Mesendoderm (in vitro differentiated cells): ENCODE results near the gene CD79A.

Experiments
- DNase-seq: peaks from one replicate; pipeline ENCODE4 v3.0.0; 2013
- H2AK5ac ChIP-seq: 2 replicates; pipeline ENCODE4 v1.6.1; 2013; ENCODE audit warnings: low read length, inconsistent platforms
- H2BK120ac ChIP-seq: 2 replicates; pipeline ENCODE4 v1.6.1; 2013; ENCODE audit warnings: low read depth, mild to moderate bottlenecking, low read length, moderate library complexity, mixed read lengths
- H2BK15ac ChIP-seq: replicated peaks from 2 replicates; pipeline ENCODE4 v1.6.1; 2013; ENCODE audit warnings: low read depth, mild to moderate bottlenecking, moderate library complexity
- H2BK5ac ChIP-seq: 2 replicates; pipeline ENCODE4 v1.6.1; 2013; ENCODE audit warnings: low read length, inconsistent platforms
- H3K18ac ChIP-seq: 2 replicates; pipeline ENCODE4 v1.6.1; 2013; ENCODE audit warnings: mild to moderate bottlenecking, low read length, mixed read lengths
- H3K23ac ChIP-seq: one replicate; pipeline ENCODE4 v1.6.1; 2013; ENCODE audit warnings: low read length
- H3K27ac ChIP-seq: 2 replicates; pipeline ENCODE4 v1.5.1; 2013; ENCODE audit warnings: low read depth, mild to moderate bottlenecking, inconsistent platforms, low read length, moderate library complexity
- H3K27me3 ChIP-seq: 2 replicates; pipeline ENCODE4 v1.6.1; 2013; ENCODE audit warnings: low read length, control low read depth, mild to moderate bottlenecking, inconsistent platforms; ENCODE audit not compliant: insufficient read depth, poor library complexity
- H3K36me3 ChIP-seq: 2 replicates; pipeline ENCODE4 v1.6.1; 2013; ENCODE audit warnings: low read length, inconsistent platforms; ENCODE audit not compliant: control insufficient read depth, insufficient read depth
- H3K4ac ChIP-seq: one replicate; pipeline ENCODE4 v1.6.1; 2013; ENCODE audit warnings: low read depth, mild to moderate bottlenecking, low read length, moderate library complexity
- H3K4me1 ChIP-seq: 2 replicates; pipeline ENCODE4 v1.6.1; 2013; ENCODE audit warnings: low read depth, low read length, inconsistent platforms; ENCODE audit not compliant: control insufficient read depth
- H3K4me2 ChIP-seq: 2 replicates; pipeline ENCODE4 v1.6.1; 2013; ENCODE audit warnings: low read length
- H3K4me3 ChIP-seq: 2 replicates; pipeline ENCODE4 v1.5.1; 2013; ENCODE audit warnings: mild to moderate bottlenecking, low read length
- H3K56ac ChIP-seq: one replicate; pipeline ENCODE4 v1.6.1; 2013; ENCODE audit warnings: low read length
- H3K79me1 ChIP-seq: 2 replicates; pipeline ENCODE4 v1.6.1; 2013; ENCODE audit warnings: low read length, inconsistent platforms
- H3K79me2 ChIP-seq: 2 replicates; pipeline ENCODE4 v1.6.1; 2013; ENCODE audit warnings: mild to moderate bottlenecking, low read length; ENCODE audit not compliant: control insufficient read depth, insufficient read depth
- H3K9ac ChIP-seq: 2 replicates; pipeline ENCODE4 v1.6.1; 2013; ENCODE audit warnings: low read length, inconsistent platforms
- H4K5ac ChIP-seq: one replicate; pipeline ENCODE4 v1.6.1; 2013; ENCODE audit warnings: low read length
- H4K8ac ChIP-seq: one replicate; pipeline ENCODE4 v1.6.1; 2013; ENCODE audit warnings: low read depth, mild to moderate bottlenecking, control low read depth, low read length, moderate library complexity
- WGBS: extraction: QIAGEN DNeasy Blood & Tissue Kit; methylation state at CpG from one replicate; pipeline ENCODE4 v1.1.7; 2013; ENCODE audit warnings: low lambda C conversion rate, missing lambda C conversion rate; ENCODE audit not compliant: insufficient coverage; ENCODE audit errors: extremely low coverage; 5-methylcytosine and 5-hydroxymethylcytosine counted together

The CD79A gene

GRCh38 chr19:41860419-41861115, 16.5 kb upstream of the CD79A start:
- Histone ChIP-seq H4K5ac (no peak overlapping the region), H3K4me3 (peak overlapping the region; percentile 80), H3K9ac (peak overlapping the region; percentile 88), H3K56ac (peak overlapping the region; percentile 94), H3K36me3 (peaks cover 25% of the 10 kb centered on the region), H2BK5ac (peak overlapping the region; percentile 69), H3K4ac (peak overlapping the region; percentile 100), H3K27ac (peak overlapping the region; percentile 84), H2BK120ac (peak overlapping the region; percentile 68), H3K79me1 (peaks cover 25% of the 10 kb centered on the region), H3K4me1 (peaks cover 8% of the 10 kb centered on the region), H3K23ac (peak overlapping the region; percentile 51), H3K4me2 (peak overlapping the region; percentile 73), H4K8ac (peak overlapping the region; percentile 88), H3K18ac (peak overlapping the region; percentile 98), H2BK15ac (no peak overlapping the region), H3K27me3 (no peaks in the 10 kb centered on the region), H3K79me2 (peaks cover 47% of the 10 kb centered on the region), H2AK5ac (no peak overlapping the region)
- WGBS = no CpG with 5 or more reads among the region's 45 CpGs
- DNase-seq = no peak

GRCh38 chr19:41861116-41861768, 15.8 kb upstream of the CD79A start:
- Histone ChIP-seq H3K36me3 (peaks cover 26% of the 10 kb centered on the region), H3K79me2 (peaks cover 50% of the 10 kb centered on the region), H3K56ac (peak overlapping the region; percentile 94), H4K8ac (no peak overlapping the region), H3K27me3 (no peaks in the 10 kb centered on the region), H3K4me1 (peaks cover 8% of the 10 kb centered on the region), H3K79me1 (peaks cover 27% of the 10 kb centered on the region), H3K4me2 (peak overlapping the region; percentile 73), H4K5ac (no peak overlapping the region), H3K18ac (peak overlapping the region; percentile 98), H2BK120ac (no peak overlapping the region), H2BK15ac (no peak overlapping the region), H3K4ac (peak overlapping the region; percentile 100), H3K23ac (no peak overlapping the region), H2BK5ac (no peak overlapping the region), H3K27ac (peak overlapping the region; percentile 84), H3K4me3 (peak overlapping the region; percentile 80), H3K9ac (peak overlapping the region; percentile 88), H2AK5ac (no peak overlapping the region)
- no CpG with 5 or more reads among the region's 9 CpGs for WGBS
- DNase-seq = no peak

GRCh38 chr19:41861846-41862245, 15.2 kb upstream of the CD79A start:
- H4K8ac ChIP-seq = no peak overlapping the region
- DNase-seq = no peak
- no peak overlapping the region for H3K27ac ChIP-seq
- H3K9ac ChIP-seq = peak overlapping the region; percentile 88
- H3K4ac ChIP-seq = no peak overlapping the region
- H3K27me3 ChIP-seq = no peaks in the 10 kb centered on the region
- peaks cover 53% of the 10 kb centered on the region for H3K79me2 ChIP-seq
- H2AK5ac ChIP-seq = no peak overlapping the region
- H3K18ac ChIP-seq = no peak overlapping the region
- H2BK5ac ChIP-seq = no peak overlapping the region
- H3K79me1 ChIP-seq = peaks cover 30% of the 10 kb centered on the region
- no CpG with 5 or more reads among the region's 9 CpGs for WGBS
- no peak overlapping the region for H4K5ac ChIP-seq
- peaks cover 8% of the 10 kb centered on the region for H3K4me1 ChIP-seq
- peak overlapping the region; percentile 73 for H3K4me2 ChIP-seq
- H3K56ac ChIP-seq = peak overlapping the region; percentile 94
- H2BK120ac ChIP-seq = no peak overlapping the region
- no peak overlapping the region for H3K4me3 ChIP-seq
- peaks cover 29% of the 10 kb centered on the region for H3K36me3 ChIP-seq
- H2BK15ac ChIP-seq = no peak overlapping the region
- H3K23ac ChIP-seq = no peak overlapping the region

GRCh38 chr19:41862445-41862986, 14.6 kb upstream of the CD79A start:
- peak overlapping the region; percentile 28 for H3K4me2 ChIP-seq
- no peak overlapping the region for H3K27ac ChIP-seq
- H3K23ac ChIP-seq = no peak overlapping the region
- no CpG with 5 or more reads among the region's 2 CpGs for WGBS
- no peak overlapping the region for H2AK5ac ChIP-seq
- peak overlapping the region; percentile 88 for H3K9ac ChIP-seq
- no peak overlapping the region for H3K4me3 ChIP-seq
- H4K5ac ChIP-seq = no peak overlapping the region
- H3K36me3 ChIP-seq = peaks cover 29% of the 10 kb centered on the region
- peak overlapping the region; percentile 94 for H3K56ac ChIP-seq
- H4K8ac ChIP-seq = no peak overlapping the region
- no peak overlapping the region for H3K18ac ChIP-seq
- no peak overlapping the region for H2BK5ac ChIP-seq
- peaks cover 30% of the 10 kb centered on the region for H3K79me1 ChIP-seq
- H3K4ac ChIP-seq = no peak overlapping the region
- H3K27me3 ChIP-seq = no peaks in the 10 kb centered on the region
- H3K79me2 ChIP-seq = peaks cover 53% of the 10 kb centered on the region
- no peak overlapping the region for H2BK120ac ChIP-seq
- H2BK15ac ChIP-seq = no peak overlapping the region
- DNase-seq = no peak
- H3K4me1 ChIP-seq = peaks cover 8% of the 10 kb centered on the region

GRCh38 chr19:41863209-41863931, 13.7 kb upstream of the CD79A start:
- WGBS = no CpG with 5 or more reads among the region's 11 CpGs
- H3K23ac ChIP-seq = no peak overlapping the region
- no peak overlapping the region for H4K8ac ChIP-seq
- H2BK120ac ChIP-seq = no peak overlapping the region
- no peak for DNase-seq
- H3K56ac ChIP-seq = peak overlapping the region; percentile 2
- H2AK5ac ChIP-seq = no peak overlapping the region
- no peak overlapping the region for H3K4ac ChIP-seq
- H3K4me3 ChIP-seq = no peak overlapping the region
- peak overlapping the region; percentile 88 for H3K9ac ChIP-seq
- peaks cover 8% of the 10 kb centered on the region for H3K4me1 ChIP-seq
- H3K4me2 ChIP-seq = no peak overlapping the region
- H3K18ac ChIP-seq = no peak overlapping the region
- no peak overlapping the region for H2BK15ac ChIP-seq
- H3K27me3 ChIP-seq = no peaks in the 10 kb centered on the region
- H3K79me1 ChIP-seq = peaks cover 35% of the 10 kb centered on the region
- no peak overlapping the region for H2BK5ac ChIP-seq
- H3K36me3 ChIP-seq = peaks cover 33% of the 10 kb centered on the region
- H3K79me2 ChIP-seq = peaks cover 57% of the 10 kb centered on the region
- H3K27ac ChIP-seq = no peak overlapping the region
- H4K5ac ChIP-seq = no peak overlapping the region
